ENCODE data around the gene ORMDL3.
A peak's percentile ranks its signal among the peaks of the same experiment; 100 is the strongest.

The ORMDL3 gene

GRCh38 chr17:39927101-39927928 is at the start of gene ORMDL3, which contains the start of gene LRRC3C:
Gene ORMDL3, minus strand, starts transcription at chr17:39927601. Its CDS starts 3,398 bp downstream, at chr17:39924203.
Gene LRRC3C, plus strand, starts transcription at chr17:39927732. Its CDS starts 13,792 bp downstream, at chr17:39941524.
- FAIRE-seq: peak; percentile 70

GRCh38 chr17:39975801-39976200 is 48.4 kb upstream of the ORMDL3 start:
- FAIRE-seq: no peak

- FAIRE-seq: no peak
These were observed 47.0 kb upstream of the ORMDL3 start for GRCh38 chr17:39974433-39974832.

- no peak for FAIRE-seq
These were observed 46.1 kb upstream of the ORMDL3 start for GRCh38 chr17:39973496-39973895.

GRCh38 chr17:39972271-39972670 is 44.9 kb upstream of the ORMDL3 start:
- FAIRE-seq: no peak

GRCh38 chr17:39971076-39971603 is 43.7 kb upstream of the ORMDL3 start:
- FAIRE-seq: no peak

GRCh38 chr17:39970157-39970692 is 42.8 kb upstream of the ORMDL3 start:
- no peak for FAIRE-seq

- no peak for FAIRE-seq
These were observed 42.0 kb upstream of the ORMDL3 start for GRCh38 chr17:39969375-39969774.

GRCh38 chr17:39968761-39969160 is 41.4 kb upstream of the ORMDL3 start:
- no peak for FAIRE-seq

GRCh38 chr17:39966771-39967170 is 39.4 kb upstream of the ORMDL3 start:
- FAIRE-seq: no peak

- no peak for FAIRE-seq
These were observed 37.8 kb upstream of the ORMDL3 start for GRCh38 chr17:39965017-39965699.

GRCh38 chr17:39963829-39964228 is 36.4 kb upstream of the ORMDL3 start:
- no peak for FAIRE-seq

GRCh38 chr17:39962642-39963220 is 35.3 kb upstream of the ORMDL3 start, which contains the start of gene GSDMA:
Gene GSDMA, plus strand, starts transcription at chr17:39963004. Its CDS starts 2,684 bp downstream, at chr17:39965688.
- FAIRE-seq: no peak

GRCh38 chr17:39960524-39961041 is 33.2 kb upstream of the ORMDL3 start:
- FAIRE-seq: no peak

GRCh38 chr17:39955726-39956225 is 28.4 kb upstream of the ORMDL3 start:
- FAIRE-seq: no peak

- no peak for FAIRE-seq
These were observed 27.5 kb upstream of the ORMDL3 start for GRCh38 chr17:39954876-39955275.

GRCh38 chr17:39953471-39953888 is 26.1 kb upstream of the ORMDL3 start:
- no peak for FAIRE-seq

- no peak for FAIRE-seq
These were observed 25.5 kb upstream of the ORMDL3 start for GRCh38 chr17:39952680-39953470.

- no peak for FAIRE-seq
These were observed 24.7 kb upstream of the ORMDL3 start for GRCh38 chr17:39951924-39952679.

- no peak for FAIRE-seq
These were observed 23.5 kb upstream of the ORMDL3 start for GRCh38 chr17:39950871-39951348.

GRCh38 chr17:39949028-39949427 is 21.6 kb upstream of the ORMDL3 start:
- no peak for FAIRE-seq

Data from TTC549 (cell line).